NCI-H2029 treated with DMSO at 0.1 percent for 48 hours (cell line): Measurements from ENCODE around the gene CSMD2.

Experiments used
- DNase-seq: peaks from one replicate; lab custom pipeline; 2025; lab: John Stamatoyannopoulos, UW

Gene CSMD2

GRCh38 chr1:33488624-33489023 lies 676.4 kb downstream of the CSMD2 start:
- DNase-seq = no peak

GRCh38 chr1:33482412-33482811 lies 682.6 kb downstream of the CSMD2 start:
- DNase-seq = no peak

- no peak for DNase-seq
Measured at GRCh38 chr1:33477451-33477850, 687.6 kb downstream of the CSMD2 start.

- DNase-seq = no peak
Measured at GRCh38 chr1:33473900-33474299, 691.1 kb downstream of the CSMD2 start.

- peak; percentile 91 for DNase-seq
Measured at GRCh38 chr1:33472269-33472980, 692.6 kb downstream of the CSMD2 start, which contains the start of gene ZSCAN20. ZSCAN20 (plus strand) TSS chr1:33472645; CDS start chr1:33479289, 6,644 bp downstream.

- DNase-seq = no peak
Measured at GRCh38 chr1:33471416-33471815, 693.6 kb downstream of the CSMD2 start.

- DNase-seq = peak; percentile 88
Measured at GRCh38 chr1:33470495-33471012, 694.5 kb downstream of the CSMD2 start.

GRCh38 chr1:33469691-33470090 lies 695.3 kb downstream of the CSMD2 start:
- DNase-seq = no peak

- no peak for DNase-seq
Measured at GRCh38 chr1:33468967-33469366, 696.1 kb downstream of the CSMD2 start.

- no peak for DNase-seq
Measured at GRCh38 chr1:33468531-33468930, 696.5 kb downstream of the CSMD2 start.

- no peak for DNase-seq
Measured at GRCh38 chr1:33468011-33468410, 697.0 kb downstream of the CSMD2 start.

- no peak for DNase-seq
Measured at GRCh38 chr1:33466159-33466558, 698.9 kb downstream of the CSMD2 start.

GRCh38 chr1:33465316-33465715 lies 699.7 kb downstream of the CSMD2 start:
- DNase-seq = no peak

- DNase-seq = no peak
Measured at GRCh38 chr1:33464552-33464951, 700.5 kb downstream of the CSMD2 start.
